GM19035 (cell line): ENCODE measurements around the gene SYCP2L.

Experiments
- ATAC-seq: cut with Tn5 transposase; IDR thresholded peaks from one replicate; pipeline ENCODE4 v1.9.1; 2021; ENCODE audit not compliant: unreplicated experiment

Gene SYCP2L

DNA sequence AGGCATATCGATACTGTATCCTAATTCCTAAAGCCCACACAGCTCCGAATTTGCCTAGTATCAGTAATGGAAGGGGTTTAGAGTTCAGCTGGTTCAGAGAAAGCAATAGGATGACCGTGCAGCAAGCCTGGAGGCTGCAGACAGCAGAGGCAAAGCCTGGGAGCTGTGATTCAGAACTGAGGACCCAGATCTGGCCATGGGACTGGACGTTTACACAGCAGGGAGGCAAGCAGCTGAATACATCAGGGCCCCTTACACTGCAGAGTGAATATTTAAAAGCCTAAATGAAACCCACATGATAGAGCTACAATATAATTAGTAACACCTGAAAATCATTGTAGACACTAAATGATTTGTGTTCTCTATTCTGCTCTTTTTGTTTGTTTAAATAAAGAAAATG lies 119.2 kb downstream of the SYCP2L start:
- ATAC-seq = no peak

- ATAC-seq = no peak
These were observed 121.1 kb downstream of the SYCP2L start for GRCh38 chr6:11007715-11008608.

DNA sequence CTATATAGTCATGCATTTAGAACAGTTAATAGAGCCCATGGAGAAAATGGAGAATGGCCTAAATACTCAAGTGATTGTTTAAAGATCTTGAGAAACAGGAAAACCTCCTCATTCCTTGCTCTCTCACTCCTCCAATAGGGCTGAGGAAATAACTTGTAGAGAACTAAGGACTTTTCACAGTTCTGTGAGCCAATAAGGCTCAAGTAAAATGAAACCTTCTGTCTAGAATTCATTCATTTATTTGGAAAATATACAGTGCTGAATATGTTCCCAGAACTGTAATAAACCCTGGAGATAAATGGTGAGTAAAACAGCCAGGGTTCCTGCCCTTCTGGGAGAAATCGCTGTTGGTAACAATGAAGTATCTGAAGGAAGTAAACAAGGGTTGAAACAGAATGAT lies 122.0 kb downstream of the SYCP2L start:
- no peak for ATAC-seq

DNA sequence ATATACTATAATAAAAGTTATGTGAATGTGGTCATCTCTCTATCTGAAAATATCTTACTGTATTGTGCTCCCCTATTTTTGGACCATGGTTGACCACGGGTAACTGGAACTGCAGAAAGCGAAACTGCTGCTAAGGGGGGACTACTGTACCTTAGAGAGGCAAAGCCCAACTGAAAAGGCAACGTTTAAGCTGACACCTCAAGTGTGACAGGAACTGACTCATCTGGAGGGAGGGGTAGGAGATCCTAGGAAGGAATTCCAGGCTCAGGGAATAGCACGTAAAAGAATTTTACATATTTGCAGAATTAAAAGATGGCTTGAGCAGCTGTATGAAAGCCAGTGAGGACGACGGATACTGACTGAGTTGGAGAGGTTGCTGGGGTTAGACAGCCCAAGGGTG lies 122.5 kb downstream of the SYCP2L start:
- ATAC-seq = peak; percentile 69

DNA sequence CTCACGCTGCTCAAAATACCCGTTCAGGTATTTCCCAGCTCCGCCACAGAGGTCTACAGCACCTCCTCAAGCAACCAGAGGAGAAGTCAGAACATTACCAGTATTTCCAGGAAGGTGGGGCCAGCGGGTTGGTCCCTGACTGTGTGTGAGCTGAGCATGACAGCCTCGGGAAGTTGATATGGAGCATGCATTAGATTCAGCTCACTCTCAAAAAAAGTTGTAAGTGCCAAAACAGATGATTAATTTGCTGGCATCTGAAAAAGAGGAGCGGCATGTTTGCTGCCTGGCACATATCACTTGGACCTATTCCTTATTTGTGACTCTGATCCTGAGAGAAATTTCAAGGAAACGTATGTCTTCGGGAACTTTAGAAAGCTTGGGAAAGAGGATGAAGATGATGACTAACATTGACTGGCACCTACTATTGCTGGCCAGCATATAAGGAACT lies 125.0 kb downstream of the SYCP2L start:
- no peak for ATAC-seq

GRCh38 chr6:11012295-11012754 lies 125.5 kb downstream of the SYCP2L start:
- ATAC-seq = no peak

GRCh38 chr6:11012976-11013720 lies 126.3 kb downstream of the SYCP2L start:
- no peak for ATAC-seq

GRCh38 chr6:11013721-11014070 lies 126.8 kb downstream of the SYCP2L start:
- no peak for ATAC-seq

DNA sequence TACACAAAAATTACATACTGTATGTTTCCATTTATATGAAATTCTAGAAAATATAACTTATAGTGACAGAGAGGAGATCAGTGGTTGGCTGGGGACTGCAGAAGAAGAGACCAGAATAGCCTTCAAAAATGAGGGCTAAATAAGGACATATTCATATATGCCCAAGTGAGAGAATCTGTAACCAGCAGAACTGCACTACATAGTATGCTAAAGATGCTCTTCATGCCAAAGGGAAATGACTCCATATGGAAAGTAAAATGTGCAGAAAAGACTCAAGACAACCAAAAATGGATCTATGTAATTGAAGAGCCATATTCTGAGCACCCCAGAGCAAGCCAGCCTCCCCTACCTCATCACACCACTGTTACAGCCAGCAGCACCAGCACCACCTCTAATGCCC lies 128.2 kb downstream of the SYCP2L start:
- no peak for ATAC-seq

DNA sequence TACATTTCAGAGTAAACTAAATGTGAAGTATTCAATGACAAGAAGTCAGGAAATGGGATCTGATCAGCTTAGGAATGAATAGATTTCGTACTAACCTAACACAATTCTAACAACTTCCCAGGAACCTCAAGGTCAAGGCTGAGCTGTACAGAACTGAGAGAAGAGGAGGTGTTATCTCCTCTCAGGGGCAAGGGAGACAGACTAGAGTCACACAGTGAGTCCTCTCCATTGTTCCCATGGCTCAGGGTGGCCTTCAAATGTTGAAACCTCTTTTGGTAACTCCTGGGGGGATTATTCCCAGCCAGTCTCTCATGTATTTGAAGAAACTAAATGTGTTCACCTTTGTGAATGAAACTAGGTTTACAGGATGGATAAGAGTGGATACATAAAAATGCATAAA lies 129.6 kb downstream of the SYCP2L start:
- no peak for ATAC-seq

DNA sequence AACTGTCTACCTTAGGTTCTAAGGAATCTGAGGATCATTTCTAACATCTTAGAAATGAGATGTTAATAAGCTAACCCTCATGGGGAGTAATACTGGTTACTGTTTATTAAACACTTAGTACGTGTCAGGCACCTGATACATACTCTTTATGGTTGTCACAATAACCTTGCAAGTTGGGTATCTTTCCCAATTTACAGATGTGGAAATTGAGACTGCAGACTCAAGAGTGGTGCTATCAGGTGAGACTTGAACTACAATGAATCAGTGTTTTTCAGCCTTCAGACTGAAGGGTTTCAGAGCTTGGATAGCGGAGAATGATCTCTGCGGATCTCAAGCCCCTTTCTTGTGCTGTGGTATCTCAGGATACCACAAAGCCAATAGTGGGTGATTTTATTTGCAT lies 130.2 kb downstream of the SYCP2L start:
- ATAC-seq = no peak

DNA sequence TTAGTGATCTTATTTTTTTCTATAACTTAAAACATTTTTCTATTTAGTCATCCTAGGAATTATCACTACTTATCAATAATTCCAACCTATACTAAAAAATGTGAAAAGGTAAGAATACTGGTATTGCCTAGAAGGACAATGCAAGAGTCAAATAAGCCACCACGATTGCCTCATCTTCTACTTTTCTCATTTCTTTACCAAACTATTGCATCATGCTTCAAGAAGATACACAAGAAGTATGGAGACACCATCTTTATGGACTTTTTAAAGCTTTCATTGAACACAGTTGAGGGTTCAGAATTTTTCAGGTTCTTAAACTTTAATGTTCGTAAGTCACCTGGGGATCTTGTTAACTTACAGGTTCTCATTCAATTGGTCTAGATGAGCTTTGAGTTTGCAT lies 131.4 kb downstream of the SYCP2L start:
- no peak for ATAC-seq

GRCh38 chr6:11021003-11021402 lies 134.2 kb downstream of the SYCP2L start:
- ATAC-seq = no peak

DNA sequence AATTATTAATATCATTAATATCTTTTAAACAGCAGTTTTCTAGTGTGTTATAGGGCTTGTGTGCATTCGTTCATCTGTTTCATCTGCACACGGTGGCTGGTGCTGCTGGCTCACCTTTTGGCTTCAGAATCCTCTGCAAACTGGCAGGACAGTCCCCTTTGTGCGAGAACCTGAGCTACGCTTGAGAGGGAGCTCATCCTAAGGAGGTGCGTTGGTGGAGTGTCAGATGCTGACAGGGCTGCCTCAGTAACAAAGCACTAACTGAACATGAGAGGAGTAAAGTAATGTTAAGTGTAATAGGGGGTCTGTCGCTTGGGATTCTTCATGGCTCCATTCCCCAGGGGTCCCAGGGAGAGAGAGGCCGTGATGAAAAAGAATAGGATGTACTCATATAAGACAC lies 134.9 kb downstream of the SYCP2L start:
- no peak for ATAC-seq

DNA sequence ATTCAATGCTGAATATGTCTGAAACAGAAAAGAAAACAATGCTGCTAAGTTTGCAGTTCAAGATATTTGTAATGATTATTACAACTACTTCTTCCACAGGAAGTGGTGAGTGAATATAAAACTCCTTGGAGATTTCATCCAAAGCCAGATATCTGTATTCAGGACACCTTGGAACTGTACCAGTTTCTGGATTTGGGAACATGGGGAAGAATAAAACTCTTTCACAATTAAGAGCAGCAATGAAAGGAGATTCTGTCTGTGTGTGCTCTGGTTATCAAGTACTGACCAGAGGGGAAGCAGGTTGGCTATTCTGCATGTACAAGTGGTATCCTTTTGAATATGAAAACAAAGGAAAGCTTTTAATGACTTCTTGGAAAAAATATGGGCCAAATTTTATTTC lies 136.2 kb downstream of the SYCP2L start:
- ATAC-seq = no peak
